ENCODE measurements around the gene RAB11B. TPM values are rescaled to one million over a fixed set of nuclear protein-coding genes. Genes with fewer than 3 reads are reported as not detected.
"Not testable (repeated sequence)": the region's sequence is repeated elsewhere in the genome, so short reads cannot be mapped to it uniquely, and the experiment has no call there.

RAB11B gene
- total RNA-seq, 2 donors from 2014 or later, result 47.7 to 50.4 TPM

DNA sequence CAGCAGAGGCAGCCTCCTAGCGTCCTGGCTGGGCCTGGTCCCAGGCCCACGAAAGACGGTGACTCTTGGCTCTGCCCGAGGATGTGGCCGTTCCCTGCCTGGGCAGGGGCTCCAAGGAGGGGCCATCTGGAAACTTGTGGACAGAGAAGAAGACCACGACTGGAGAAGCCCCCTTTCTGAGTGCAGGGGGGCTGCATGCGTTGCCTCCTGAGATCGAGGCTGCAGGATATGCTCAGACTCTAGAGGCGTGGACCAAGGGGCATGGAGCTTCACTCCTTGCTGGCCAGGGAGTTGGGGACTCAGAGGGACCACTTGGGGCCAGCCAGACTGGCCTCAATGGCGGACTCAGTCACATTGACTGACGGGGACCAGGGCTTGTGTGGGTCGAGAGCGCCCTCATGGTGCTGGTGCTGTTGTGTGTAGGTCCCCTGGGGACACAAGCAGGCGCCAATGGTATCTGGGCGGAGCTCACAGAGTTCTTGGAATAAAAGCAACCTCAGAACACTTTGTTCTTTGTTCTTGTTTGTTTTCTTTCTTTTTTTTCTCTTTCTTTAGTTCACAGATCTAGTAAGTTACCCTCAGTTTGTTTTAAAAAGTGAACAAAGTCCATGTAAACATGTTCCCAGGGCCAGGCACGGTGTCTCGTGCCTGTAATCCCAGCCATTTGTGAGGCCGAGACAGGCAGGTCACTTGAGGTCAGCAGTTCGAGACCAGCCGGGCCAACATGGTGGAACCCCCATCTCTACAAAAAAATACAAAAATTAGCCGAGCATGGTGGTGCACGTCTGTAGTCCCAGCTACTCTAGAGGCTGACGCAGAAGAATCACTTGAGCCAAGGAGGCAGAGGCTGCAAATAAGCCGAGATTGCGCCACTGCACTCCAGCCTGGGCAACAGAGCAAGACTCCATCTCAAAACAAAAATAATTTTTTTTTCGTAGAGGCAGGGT is 16.0 kb upstream of the RAB11B start:
- Histone ChIP-seq H3K27me3 (no peaks in the 10 kb centered on the region), H3K36me3 (replicated peaks in 1 of 2; ENCODE audit: insufficient read depth in 1 of 2, low read depth in 2 of 2) (no peaks in the 10 kb centered on the region), H3K4me1 (peaks cover 56% of the 10 kb centered on the region), H3K4me3 (no peak overlapping the region), H3K9me3 (no peaks in the 10 kb centered on the region), H3K27ac (peak overlapping the region; percentile 50 to 79 (median 78))
- TF ChIP-seq, protein P1, sequence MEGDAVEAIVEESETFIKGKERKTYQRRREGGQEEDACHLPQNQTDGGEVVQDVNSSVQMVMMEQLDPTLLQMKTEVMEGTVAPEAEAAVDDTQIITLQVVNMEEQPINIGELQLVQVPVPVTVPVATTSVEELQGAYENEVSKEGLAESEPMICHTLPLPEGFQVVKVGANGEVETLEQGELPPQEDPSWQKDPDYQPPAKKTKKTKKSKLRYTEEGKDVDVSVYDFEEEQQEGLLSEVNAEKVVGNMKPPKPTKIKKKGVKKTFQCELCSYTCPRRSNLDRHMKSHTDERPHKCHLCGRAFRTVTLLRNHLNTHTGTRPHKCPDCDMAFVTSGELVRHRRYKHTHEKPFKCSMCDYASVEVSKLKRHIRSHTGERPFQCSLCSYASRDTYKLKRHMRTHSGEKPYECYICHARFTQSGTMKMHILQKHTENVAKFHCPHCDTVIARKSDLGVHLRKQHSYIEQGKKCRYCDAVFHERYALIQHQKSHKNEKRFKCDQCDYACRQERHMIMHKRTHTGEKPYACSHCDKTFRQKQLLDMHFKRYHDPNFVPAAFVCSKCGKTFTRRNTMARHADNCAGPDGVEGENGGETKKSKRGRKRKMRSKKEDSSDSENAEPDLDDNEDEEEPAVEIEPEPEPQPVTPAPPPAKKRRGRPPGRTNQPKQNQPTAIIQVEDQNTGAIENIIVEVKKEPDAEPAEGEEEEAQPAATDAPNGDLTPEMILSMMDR (IDR thresholded peaks at IDR 0.05), result peak in 5 of 7 experiments; percentile 18 to 73 (median 63)
- TF ChIP-seq POLR2A (IDR thresholded peaks at IDR 0.05), result peak in 1 of 3 donors; percentile 11
- DNase-seq, result peak; percentile 89 to 95 (median 93)
- intact Hi-C loops (cut with DNase I), result no loop called here
- WGBS, 2 donors, result 42 to 58% methylated on average over 17 to 26 of the region's 26 CpGs
- peak; percentile 96 for ATAC-seq

DNA sequence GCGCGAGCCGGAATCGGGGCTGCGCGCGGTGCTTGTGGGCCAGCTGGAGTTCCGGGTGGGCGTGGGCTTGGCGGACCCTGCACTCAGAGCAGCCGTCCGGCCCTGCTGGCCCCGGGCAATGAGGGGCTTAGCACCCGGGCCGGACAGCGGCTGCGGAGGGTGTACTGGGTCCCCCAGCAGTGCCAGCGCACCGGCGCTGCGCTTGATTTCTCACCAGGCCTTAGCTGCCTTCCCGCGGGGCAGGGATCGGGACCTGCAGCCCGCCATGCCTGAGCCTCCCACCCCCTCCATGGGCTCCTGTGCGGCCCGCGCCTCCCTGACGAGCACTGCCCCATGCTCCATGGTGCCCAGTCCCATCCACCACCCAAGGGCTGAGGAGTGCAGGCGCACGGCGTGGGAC is 14.4 kb upstream of the RAB11B start:
- Histone ChIP-seq H3K4me1 (peaks cover 41% of the 10 kb centered on the region), H3K27ac (peak overlapping the region in 2 of 4 donors; percentile 15 to 78)
- H3K4me3 ChIP-seq; H3K36me3 ChIP-seq (replicated peaks in 1 of 2; ENCODE audit: insufficient read depth in 1 of 2, low read depth in 2 of 2); intact Hi-C loops (cut with DNase I); DNase-seq; ATAC-seq; H3K27me3 ChIP-seq; H3K9me3 ChIP-seq: not testable (repeated sequence)
- WGBS, 2 donors, result 97% methylated on average over 18 to 19 of the region's 32 CpGs

DNA sequence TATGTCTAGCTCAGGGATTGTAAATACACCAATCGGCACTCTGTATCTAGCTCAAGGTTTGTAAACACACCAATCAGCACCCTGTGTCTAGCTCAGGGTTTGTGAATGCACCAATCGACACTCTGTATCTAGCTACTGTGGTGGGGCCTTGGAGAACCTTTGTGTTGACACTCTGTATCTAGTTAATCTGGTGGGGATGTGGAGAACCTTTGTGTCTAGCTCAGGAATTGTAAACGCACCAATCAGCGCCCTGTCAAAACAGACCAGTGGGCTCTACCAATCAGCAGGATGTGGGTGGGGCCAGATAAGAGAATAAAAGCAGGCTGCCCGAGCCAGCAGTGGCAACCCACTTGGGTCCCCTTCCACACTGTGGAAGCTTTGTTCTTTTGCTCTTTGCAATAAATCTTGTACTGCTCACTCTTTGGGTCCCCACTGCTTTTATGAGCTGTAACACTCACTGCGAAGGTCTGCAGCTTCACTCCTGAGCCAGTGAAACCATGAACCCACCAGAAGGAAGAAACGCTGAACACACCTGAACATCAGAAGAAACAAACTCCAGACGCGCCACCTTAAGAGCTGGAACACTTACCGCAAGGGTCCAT is 13.7 kb upstream of the RAB11B start:
- DNase-seq; intact Hi-C loops (cut with DNase I): not testable (repeated sequence)

DNA sequence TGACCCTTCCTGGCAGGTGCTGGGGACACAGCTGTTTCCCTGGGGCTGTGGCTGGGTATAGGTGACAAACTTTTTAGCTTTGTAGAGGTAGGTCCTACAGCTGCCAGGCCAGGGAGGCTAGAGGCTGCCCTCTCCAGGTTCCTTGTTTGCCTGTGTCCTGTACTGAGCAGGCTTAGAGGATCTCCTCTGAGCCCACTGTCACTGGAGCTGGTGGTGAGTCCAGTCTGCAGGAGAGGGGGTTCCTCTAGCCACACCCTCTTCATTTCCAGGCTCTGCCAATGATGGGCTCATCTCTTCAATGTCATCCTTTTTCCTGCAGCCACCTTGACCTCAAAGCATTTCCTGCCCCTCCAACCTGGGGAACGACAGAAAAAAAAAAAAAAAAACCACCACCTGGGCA is 12.6 kb upstream of the RAB11B start:
- intact Hi-C loops (cut with DNase I), result no loop called here
- no peaks in the 10 kb centered on the region for H3K27me3 ChIP-seq
- H3K4me3 ChIP-seq, result no peak overlapping the region
- TF ChIP-seq, protein P1 (IDR thresholded peaks at IDR 0.05), result no peak
- no peak for TF ChIP-seq POLR2A (IDR thresholded peaks at IDR 0.05)
- no peak for DNase-seq
- H3K9me3 ChIP-seq, result no peaks in the 10 kb centered on the region
- H3K27ac ChIP-seq, result no peak overlapping the region
- 50 to 60% methylated on average over 1 of the region's 1 CpG for WGBS, 2 donors
- H3K4me1 ChIP-seq, result peaks cover 30% of the 10 kb centered on the region
- no peaks in the 10 kb centered on the region for H3K36me3 ChIP-seq (replicated peaks in 1 of 2; ENCODE audit: insufficient read depth in 1 of 2, low read depth in 2 of 2)
- no peak for ATAC-seq

More for the DNA sequence above, 13.7 kb upstream of the RAB11B start:
- peaks cover 34% of the 10 kb centered on the region for H3K4me1 ChIP-seq
- H3K27ac ChIP-seq; H3K36me3 ChIP-seq (replicated peaks in 1 of 2; ENCODE audit: insufficient read depth in 1 of 2, low read depth in 2 of 2); H3K4me3 ChIP-seq; ATAC-seq; H3K27me3 ChIP-seq; H3K9me3 ChIP-seq: not testable (repeated sequence)
- 81 to 86% methylated on average over 8 to 10 of the region's 10 CpGs for WGBS, 2 donors

DNA sequence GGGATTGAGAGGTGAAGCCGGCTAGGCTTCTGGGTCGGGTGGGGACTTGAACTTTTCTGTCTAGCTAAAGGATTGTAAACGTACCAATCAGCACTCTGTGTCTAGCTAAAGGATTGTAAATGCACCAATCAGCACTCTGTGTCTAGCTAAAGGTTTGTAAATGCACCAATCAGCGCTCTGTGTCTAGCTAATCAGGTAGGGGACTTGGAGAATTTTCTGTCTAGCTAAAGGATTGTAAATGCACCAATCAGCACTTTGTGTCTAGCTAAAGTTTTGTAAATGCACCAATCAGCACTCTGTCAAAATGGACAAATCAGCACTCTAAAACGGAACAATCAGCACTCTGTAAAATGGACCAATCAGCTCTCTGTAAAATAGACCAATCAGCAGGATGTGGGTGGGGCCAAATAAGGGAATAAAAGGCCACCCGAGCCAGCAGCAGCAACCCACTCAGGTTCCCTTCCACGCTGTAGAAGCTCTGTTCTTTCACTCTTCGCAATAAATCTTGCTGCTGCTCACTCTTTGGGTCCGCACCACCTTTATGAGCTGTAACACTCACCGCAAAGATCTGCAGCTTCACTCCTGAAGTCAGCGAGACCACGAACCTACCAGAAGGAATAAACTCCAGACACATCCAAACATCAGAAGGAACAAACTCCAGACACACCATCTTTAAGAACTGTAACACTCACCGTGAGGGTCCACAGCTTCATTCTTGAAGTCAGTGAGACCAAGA is 10.8 kb upstream of the RAB11B start:
- H3K9me3 ChIP-seq; H3K27ac ChIP-seq; intact Hi-C loops (cut with DNase I); ATAC-seq; H3K36me3 ChIP-seq (replicated peaks in 1 of 2; ENCODE audit: insufficient read depth in 1 of 2, low read depth in 2 of 2); H3K27me3 ChIP-seq; DNase-seq; H3K4me3 ChIP-seq: not testable (repeated sequence)
- WGBS, 2 donors, result 92 to 97% methylated on average over 13 of the region's 13 CpGs
- peaks cover 13% of the 10 kb centered on the region for H3K4me1 ChIP-seq

DNA sequence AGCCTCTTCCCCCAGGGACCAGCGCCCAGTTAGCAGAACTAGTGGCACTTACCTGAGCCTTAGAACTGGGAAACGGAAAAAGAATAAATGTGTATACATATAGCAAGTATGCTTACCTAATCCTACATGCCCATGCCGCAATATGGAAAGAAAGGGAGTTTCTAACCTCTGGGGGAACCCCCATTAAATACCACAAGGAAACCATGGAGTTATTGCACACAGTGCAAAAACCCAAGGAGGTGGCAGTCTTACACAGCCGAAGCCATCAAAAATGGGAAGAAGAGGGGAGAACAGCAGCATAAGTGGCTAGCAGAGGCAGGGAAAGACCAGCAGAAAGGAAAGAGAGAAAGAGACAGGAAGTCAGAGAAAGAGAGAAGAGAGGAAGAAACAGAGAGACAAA is 5.6 kb upstream of the RAB11B start:
- H3K27me3 ChIP-seq; H3K9me3 ChIP-seq; intact Hi-C loops (cut with DNase I); ATAC-seq; H3K36me3 ChIP-seq (replicated peaks in 1 of 2; ENCODE audit: insufficient read depth in 1 of 2, low read depth in 2 of 2); DNase-seq; H3K4me3 ChIP-seq: not testable (repeated sequence)
- WGBS, 2 donors, result 77 to 95% methylated on average over 4 of the region's 4 CpGs
- H3K4me1 ChIP-seq, result peaks cover 57% of the 10 kb centered on the region
- peak overlapping the region in 1 of 4 donors; percentile 17 for H3K27ac ChIP-seq

DNA sequence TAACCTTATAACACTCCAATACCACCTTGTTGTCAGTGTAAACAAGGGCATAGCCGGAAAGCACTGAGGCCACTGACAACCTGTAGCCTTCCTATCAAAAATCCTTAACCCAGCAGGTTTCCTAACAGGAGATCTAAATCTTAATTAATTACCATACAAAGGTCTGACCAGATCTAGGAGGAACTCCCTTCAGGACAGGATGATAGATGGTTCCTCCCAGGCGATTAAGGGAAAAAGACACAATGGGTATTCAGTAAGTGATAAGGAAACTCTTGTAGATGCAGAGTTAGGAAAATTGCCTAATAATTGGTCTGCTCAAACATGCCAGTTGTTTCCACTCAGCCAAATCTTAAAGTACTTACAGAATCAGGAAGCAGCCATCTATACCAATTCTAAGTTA is 5.1 kb upstream of the RAB11B start:
- WGBS, 2 donors, result 23 to 24% methylated on average over 2 of the region's 2 CpGs
- H3K9me3 ChIP-seq; intact Hi-C loops (cut with DNase I); H3K27me3 ChIP-seq; ATAC-seq; DNase-seq; H3K36me3 ChIP-seq (replicated peaks in 1 of 2; ENCODE audit: insufficient read depth in 1 of 2, low read depth in 2 of 2); H3K4me3 ChIP-seq: not testable (repeated sequence)
- Histone ChIP-seq H3K4me1 (peaks cover 59% of the 10 kb centered on the region), H3K27ac (peak overlapping the region; percentile 57 to 100 (median 70))

DNA sequence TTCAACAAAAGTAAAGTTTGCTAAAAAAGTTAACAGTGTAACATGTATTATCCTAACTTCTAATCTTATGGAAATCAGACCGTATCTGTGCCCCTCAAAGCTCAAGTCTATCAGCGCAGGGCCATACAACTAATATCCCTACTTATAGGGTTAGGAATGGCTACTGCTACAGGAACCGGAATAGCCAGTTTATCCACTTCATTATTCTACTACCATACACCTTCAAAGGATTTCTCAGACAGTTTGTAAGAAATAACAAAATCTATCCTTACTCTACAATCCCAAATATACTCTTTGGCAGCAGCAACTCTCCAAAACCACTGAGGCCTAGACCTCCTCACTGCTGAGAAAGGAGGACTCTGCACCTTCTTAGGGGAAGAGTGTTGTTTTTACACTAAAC is 4.6 kb upstream of the RAB11B start:
- 31 to 47% methylated on average over 3 of the region's 3 CpGs for WGBS, 2 donors
- intact Hi-C loops (cut with DNase I); H3K27me3 ChIP-seq; ATAC-seq; DNase-seq; H3K4me3 ChIP-seq; H3K9me3 ChIP-seq; H3K36me3 ChIP-seq (replicated peaks in 1 of 2; ENCODE audit: insufficient read depth in 1 of 2, low read depth in 2 of 2): not testable (repeated sequence)
- Histone ChIP-seq H3K27ac (peak overlapping the region; percentile 57 to 100 (median 70)), H3K4me1 (peaks cover 59% of the 10 kb centered on the region)

DNA sequence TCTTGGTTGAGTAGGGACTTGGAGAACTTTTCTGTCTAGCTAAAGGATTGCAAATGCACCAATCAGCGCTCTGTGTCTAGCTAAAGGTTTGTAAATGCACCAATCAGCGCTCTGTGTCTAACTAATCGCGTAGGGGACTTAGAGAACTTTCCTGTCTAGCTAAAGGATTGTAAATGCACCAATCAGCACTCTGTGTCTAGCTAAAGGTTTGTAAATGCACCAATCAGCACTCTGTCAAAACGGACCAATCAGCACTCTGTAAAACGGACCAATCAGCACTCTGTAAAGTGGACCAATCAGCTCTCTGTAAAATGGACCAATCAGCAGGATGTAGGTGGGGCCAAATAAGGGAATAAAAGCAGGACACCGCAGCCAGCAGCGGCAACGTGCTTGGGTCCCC is 3.7 kb upstream of the RAB11B start:
- H3K4me1 ChIP-seq, result peaks cover 66% of the 10 kb centered on the region
- WGBS, 2 donors, result 80% methylated on average over 7 to 9 of the region's 9 CpGs
- DNase-seq; ATAC-seq; intact Hi-C loops (cut with DNase I); H3K9me3 ChIP-seq; H3K4me3 ChIP-seq; H3K36me3 ChIP-seq (replicated peaks in 1 of 2; ENCODE audit: insufficient read depth in 1 of 2, low read depth in 2 of 2); H3K27me3 ChIP-seq: not testable (repeated sequence)
- peak overlapping the region; percentile 57 to 100 (median 70) for H3K27ac ChIP-seq
